ENCODE results near the gene MED15.
"Not testable (repeated sequence)": the region's sequence is repeated elsewhere in the genome, so short reads cannot be mapped to it uniquely, and the experiment has no call there.

MED15 gene

GRCh38 chr22:20606041-20606783 is 98.8 kb downstream of the MED15 start:
- DNase-seq: peak; percentile 80

GRCh38 chr22:20606784-20607128 is 99.3 kb downstream of the MED15 start:
- no peak for DNase-seq

- DNase-seq: no peak
Measured at GRCh38 chr22:20607157-20607907, 99.9 kb downstream of the MED15 start.

GRCh38 chr22:20610243-20610686 is 102.9 kb downstream of the MED15 start:
- no peak for DNase-seq

GRCh38 chr22:20610757-20611156 is 103.3 kb downstream of the MED15 start:
- no peak for DNase-seq

GRCh38 chr22:20611418-20611817 is 104.0 kb downstream of the MED15 start:
- DNase-seq: no peak

GRCh38 chr22:20613301-20613700 is 105.9 kb downstream of the MED15 start:
- no peak for DNase-seq

GRCh38 chr22:20615021-20615420 is 107.6 kb downstream of the MED15 start:
- DNase-seq: no peak

- DNase-seq: no peak
Measured at GRCh38 chr22:20615533-20616450, 108.4 kb downstream of the MED15 start.

GRCh38 chr22:20616451-20617043 is 109.1 kb downstream of the MED15 start:
- no peak for DNase-seq

- no peak for DNase-seq
Measured at GRCh38 chr22:20618488-20618887, 111.1 kb downstream of the MED15 start.

GRCh38 chr22:20619045-20619892 is 111.9 kb downstream of the MED15 start:
- no peak for DNase-seq

GRCh38 chr22:20619893-20620194 is 112.4 kb downstream of the MED15 start:
- not testable (repeated sequence) for DNase-seq

- DNase-seq: no peak
Measured at GRCh38 chr22:20621162-20621561, 113.8 kb downstream of the MED15 start.

GRCh38 chr22:20622650-20623339 is 115.4 kb downstream of the MED15 start:
- DNase-seq: no peak

- peak; percentile 77 for DNase-seq
Measured at GRCh38 chr22:20624161-20624616, 116.8 kb downstream of the MED15 start.

- no peak for DNase-seq
Measured at GRCh38 chr22:20625270-20625669, 117.9 kb downstream of the MED15 start.

GRCh38 chr22:20626811-20627210 is 119.4 kb downstream of the MED15 start:
- DNase-seq: no peak

- DNase-seq: no peak
Measured at GRCh38 chr22:20627432-20627831, 120.0 kb downstream of the MED15 start.

GRCh38 chr22:20628081-20628939 is 120.9 kb downstream of the MED15 start:
- no peak for DNase-seq
